H1 (cell line): ENCODE measurements around the gene CCDC185. TPM values are rescaled to one million over a fixed set of nuclear protein-coding genes. Genes with fewer than 3 reads are reported as not detected.
A peak's percentile ranks its signal among the peaks of the same experiment; 100 is the strongest.

Experiments
- CTCF ChIA-PET: fragments of 300-600 bp; sonication (Branson Sonifier 250); formaldehyde crosslinking; loops from one replicate; lab custom pipeline; 2021; ENCODE audit not compliant: partially characterized antibody; lab: Charles Lee
- POLR2A ChIA-PET: fragments of 300-600 bp; sonication (Branson Sonifier 250); formaldehyde crosslinking; loops from one replicate; lab custom pipeline; 2021; ENCODE audit warnings: inconsistent platforms; ENCODE audit not compliant: partially characterized antibody; lab: Charles Lee
- DNase-seq, 2 experiments: peaks; one replicate each; pipeline versions ENCODE4 v3.0.0 to v3.0.0-alpha.2; 2010 to 2022; ENCODE audit warnings: low spot score in 2 of 2, low read depth in 1 of 2, mixed read lengths in 1 of 2
- FAIRE-seq: peaks from 2 replicates; lab custom pipeline; 2011; peaks lifted over from hg19 to GRCh38; lab: Jason Lieb, UNC
- H2AFZ ChIP-seq: 2 replicates; pipeline ENCODE4 v1.8.1; 2012; ENCODE audit warnings: low read length, inconsistent platforms
- H2AK5ac ChIP-seq: 2 replicates; pipeline ENCODE4 v1.6.1; 2013; ENCODE audit warnings: low read depth, low read length
- H2BK120ac ChIP-seq: replicated peaks from 2 replicates; pipeline ENCODE3; 2013; ENCODE audit warnings: low read depth, low read length, inconsistent platforms
- H2BK12ac ChIP-seq: 2 replicates; pipeline ENCODE4 v1.6.1; 2013; ENCODE audit warnings: low read depth, low read length
- H2BK15ac ChIP-seq: 2 replicates; pipeline ENCODE4 v1.6.1; 2013; ENCODE audit warnings: low read length
- H2BK20ac ChIP-seq: 2 replicates; pipeline ENCODE4 v1.6.1; 2013; ENCODE audit warnings: low read length
- H2BK5ac ChIP-seq: 2 replicates; pipeline ENCODE4 v1.6.1; 2013; ENCODE audit warnings: low read depth, low read length
- H3K14ac ChIP-seq: 2 replicates; pipeline ENCODE4 v1.6.1; 2013; ENCODE audit warnings: inconsistent platforms; ENCODE audit not compliant: insufficient read length
- H3K18ac ChIP-seq: 2 replicates; pipeline ENCODE4 v1.6.1; 2013; ENCODE audit warnings: low read length; ENCODE audit errors: extremely low read depth
- H3K23ac ChIP-seq: 2 replicates; pipeline ENCODE4 v1.6.1; 2013; ENCODE audit warnings: inconsistent platforms; ENCODE audit not compliant: insufficient read length
- H3K23me2 ChIP-seq: 2 replicates; pipeline ENCODE4 v1.6.1; 2013; ENCODE audit warnings: low read depth, low read length
- H3K27ac ChIP-seq: 2 replicates; pipeline ENCODE4 v1.6.1; 2011; ENCODE audit warnings: low read depth, low read length, inconsistent platforms
- H3K27me3 ChIP-seq, 4 experiments: replicated peaks in 1 of 4; 1 replicate in 1 of 4; 2 replicates in 3 of 4; pipeline versions ENCODE4 v1.6.1 to v1.8.1; 2011 to 2013; ENCODE audit warnings: low read length in 3 of 4, mild to moderate bottlenecking in 3 of 4, inconsistent platforms in 2 of 4, mixed read lengths in 2 of 4, moderate library complexity in 1 of 4; ENCODE audit not compliant: control insufficient read depth in 3 of 4, insufficient read depth in 3 of 4; ENCODE audit errors: extremely low read depth in 1 of 4
- H3K36me3 ChIP-seq, 4 experiments: 2 replicates each; pipeline versions ENCODE4 v1.6.1 to v1.8.1; 2011 to 2013; ENCODE audit warnings: mild to moderate bottlenecking in 4 of 4, low read length in 3 of 4, moderate library complexity in 2 of 4, control low read depth in 1 of 4, inconsistent platforms in 1 of 4; ENCODE audit not compliant: insufficient read depth in 4 of 4, control insufficient read depth in 2 of 4
- H3K4ac ChIP-seq: replicated peaks from 2 replicates; pipeline ENCODE3; 2013; ENCODE audit warnings: low read length, low read depth, mixed read lengths, inconsistent platforms; ENCODE audit not compliant: insufficient read length
- H3K4me1 ChIP-seq, 4 experiments: replicated peaks in 1 of 4; 1 replicate in 1 of 4; 2 replicates in 3 of 4; pipeline versions ENCODE4 v1.6.1 to v1.8.1; 2011 to 2013; ENCODE audit warnings: low read length in 3 of 4, inconsistent platforms in 2 of 4, mixed read lengths in 1 of 4; ENCODE audit not compliant: insufficient read depth in 4 of 4, control insufficient read depth in 3 of 4
- H3K4me2 ChIP-seq, 2 experiments: 2 replicates each; pipeline versions ENCODE4 v1.6.1 to v1.8.1; 2011 to 2013; ENCODE audit warnings: low read depth in 2 of 2, low read length in 2 of 2, control low read depth in 1 of 2, inconsistent platforms in 1 of 2, mild to moderate bottlenecking in 1 of 2; ENCODE audit not compliant: insufficient read depth in 1 of 2
- H3K4me3 ChIP-seq, 4 experiments: fragments of 200-600, 300-600 bp in 1 of 4; sonication (generic), shearing (Covaris generic), sonication (Bioruptor Twin) in 1 of 4; 2 replicates each; pipeline versions ENCODE4 v1.5.1 to v1.8.1; 2011 to 2016; ENCODE audit warnings: low read length in 4 of 4, low read depth in 3 of 4, control low read depth in 2 of 4, inconsistent platforms in 2 of 4, mild to moderate bottlenecking in 2 of 4, mixed read lengths in 1 of 4, moderate library complexity in 1 of 4; ENCODE audit not compliant: insufficient read depth in 2 of 4; ENCODE audit errors: extremely low read depth in 1 of 4
- H3K56ac ChIP-seq: replicated peaks from 2 replicates; pipeline ENCODE3; 2013; ENCODE audit warnings: low read depth, mild to moderate bottlenecking, mixed read lengths, low read length, inconsistent platforms; ENCODE audit not compliant: insufficient read length
- H3K79me1 ChIP-seq: 2 replicates; pipeline ENCODE4 v1.6.1; 2013; ENCODE audit warnings: low read depth, low read length, control low read depth
- H3K79me2 ChIP-seq, 2 experiments: 2 replicates each; pipeline versions ENCODE4 v1.6.1 to v1.8.1; 2012 to 2013; ENCODE audit warnings: low read length in 2 of 2, mild to moderate bottlenecking in 2 of 2, inconsistent platforms in 1 of 2; ENCODE audit not compliant: insufficient read depth in 2 of 2, control insufficient read depth in 1 of 2
- H3K9ac ChIP-seq, 4 experiments: replicated peaks in 1 of 4; 1 replicate in 1 of 4; 2 replicates in 3 of 4; pipeline versions ENCODE4 v1.6.1 to v1.8.1; 2011 to 2013; ENCODE audit warnings: low read depth in 3 of 4, low read length in 3 of 4, control low read depth in 2 of 4, mild to moderate bottlenecking in 2 of 4, moderate library complexity in 2 of 4, inconsistent platforms in 1 of 4; ENCODE audit errors: extremely low read depth in 1 of 4
- H3K9me3 ChIP-seq, 2 experiments: 2 replicates each; pipeline versions ENCODE4 v1.6.1 to v1.8.1; 2012 to 2013; ENCODE audit warnings: mild to moderate bottlenecking in 2 of 2, moderate library complexity in 2 of 2, control low read depth in 1 of 2, inconsistent platforms in 1 of 2, low read depth in 1 of 2, low read length in 1 of 2, mixed read lengths in 1 of 2; ENCODE audit not compliant: insufficient read depth in 2 of 2
- H4K20me1 ChIP-seq, 2 experiments: replicated peaks in 1 of 2; 2 replicates each; pipeline versions ENCODE3 to v1.8.1; 2011 to 2013; ENCODE audit warnings: inconsistent platforms in 2 of 2, low read length in 2 of 2, mild to moderate bottlenecking in 1 of 2; ENCODE audit not compliant: insufficient read depth in 2 of 2, control insufficient read depth in 1 of 2
- H4K5ac ChIP-seq: 2 replicates; pipeline ENCODE4 v1.6.1; 2013; ENCODE audit warnings: low read length, low read depth, mixed read lengths, inconsistent platforms; ENCODE audit not compliant: insufficient read length
- H4K8ac ChIP-seq: 2 replicates; pipeline ENCODE4 v1.8.0; 2013; ENCODE audit warnings: mild to moderate bottlenecking, moderate library complexity, low read length, inconsistent platforms; ENCODE audit not compliant: insufficient read depth; ENCODE audit errors: extremely low read depth
- H4K91ac ChIP-seq: replicated peaks from 2 replicates; pipeline ENCODE3; 2013; ENCODE audit warnings: low read length, mixed read lengths, inconsistent platforms; ENCODE audit not compliant: insufficient read length
- CTCF ChIP-seq, 3 experiments: IDR thresholded peaks; 1 replicate in 2 of 3; 2 replicates in 1 of 3; pipeline versions ENCODE4 v1.5.1 to v1.6.1; 2011; ENCODE audit warnings: low read length in 3 of 3, mild to moderate bottlenecking in 3 of 3, inconsistent platforms in 2 of 3, low read depth in 1 of 3, moderate library complexity in 1 of 3; ENCODE audit not compliant: insufficient read depth in 1 of 3; ENCODE audit errors: control extremely low read depth in 1 of 3
- EGR1 ChIP-seq: IDR thresholded peaks from 2 replicates; pipeline ENCODE4 v1.6.1; 2011; ENCODE audit warnings: low read depth, low read length, borderline replicate concordance
- GTF2F1 ChIP-seq: IDR thresholded peaks from 2 replicates; pipeline ENCODE4 v1.6.1; 2012; ENCODE audit warnings: low read depth, low read length, improper control_type of control experiment, borderline replicate concordance
- SIX5 ChIP-seq: IDR thresholded peaks from 2 replicates; pipeline ENCODE4 v1.6.1; 2011; ENCODE audit warnings: mild to moderate bottlenecking, low read depth, low read length
- USF2 ChIP-seq: IDR thresholded peaks from 2 replicates; pipeline ENCODE4 v1.6.1; 2011; ENCODE audit warnings: low read length, improper control_type of control experiment
- WGBS, 2 experiments: shearing (Covaris generic) in 1 of 2; methylation state at CpG; one replicate each; pipeline versions ENCODE4 v1.1.6 to v1.1.7; 2013 to 2015; ENCODE audit warnings: low lambda C conversion rate in 2 of 2, mixed read lengths in 2 of 2, inconsistent platforms in 1 of 2, low coverage in 1 of 2, missing lambda C conversion rate in 1 of 2; ENCODE audit not compliant: insufficient replicate concordance in 2 of 2, insufficient coverage in 1 of 2, insufficient read length in 1 of 2; ENCODE audit errors: extremely low coverage in 1 of 2, missing lambda C conversion rate in 1 of 2; 5-methylcytosine and 5-hydroxymethylcytosine counted together
- polyA plus RNA-seq, 7 experiments: library from polyadenylated mRNA; depleted of rRNA in 3 of 7; stranded (reverse) in 5 of 7; unstranded in 2 of 7; fragments of >200 nt in 5 of 7; fragments of 200-250 nt in 2 of 7; gene quantifications; 1 replicate in 5 of 7; 2 replicates in 1 of 7; 4 replicates in 1 of 7; pipeline versions ENCODE4 v1.2.1 to v1.2.3, GENCODE V29; 2011 to 2013; ENCODE audit warnings: missing spikeins in 2 of 7, mixed read lengths in 2 of 7
- total RNA-seq: library from RNA; stranded (reverse); fragmentation: NEBNext Ultra II Directional; extraction: Animal tissue kit (Norgen Biotek cat#: 25700); gene quantifications from 2 replicates; pipeline ENCODE4 v1.2.1, GENCODE V29; 2021

CCDC185 gene
- total and polyA plus RNA-seq, 2 of the 8 experiments (the other 6 are each of a cell fraction or from before 2014, with no cell fraction given), result not detected

- peak; percentile 51 for TF ChIP-seq SIX5
- peak in 1 of 3 experiments; percentile 30; a peak in 1 of 4 replicates for TF ChIP-seq CTCF (IDR thresholded peaks at IDR 0.05; ENCODE audit: control extremely low read depth in 1 of 3, insufficient read depth in 1 of 3, low read depth in 1 of 3, low read length in 3 of 3)
- TF ChIP-seq GTF2F1, result no peak
- TF ChIP-seq USF2, result peak; percentile 72
- TF ChIP-seq EGR1, result no peak
- no peak for FAIRE-seq
- CTCF ChIA-PET, result interaction anchor here (1.2 to 1.8 kb wide), 4 partner anchors 9 to 250 kb away, joined by 3 to 4 read pairs (median 3); no protein-coding TSS in a partner anchor
Measured at GRCh38 chr1:223374064-223374610, 19.1 kb upstream of the CCDC185 start.

More at GRCh38 chr1:223374064-223374610, 19.1 kb upstream of the CCDC185 start:
- H3K9me3 ChIP-seq, result peaks cover 4 to 13% of the 10 kb centered on the region in 2 experiments; a peak in 3 of 4 replicates
- no peak overlapping the region for H3K56ac ChIP-seq
- H3K27me3 ChIP-seq, result no peaks in the 10 kb centered on the region
- H3K9ac ChIP-seq, result no peak overlapping the region
- no peak overlapping the region for H3K4ac ChIP-seq
- H3K79me2 ChIP-seq, result no peaks in the 10 kb centered on the region
- H3K79me1 ChIP-seq, result no peaks in the 10 kb centered on the region
- H2AK5ac ChIP-seq, result no peak overlapping the region
- no peak overlapping the region for H3K4me3 ChIP-seq
- no peak overlapping the region for H2BK12ac ChIP-seq
- no peaks in the 10 kb centered on the region for H4K20me1 ChIP-seq
- H3K4me1 ChIP-seq, result no peaks in the 10 kb centered on the region
- H2BK120ac ChIP-seq, result no peak overlapping the region
- no peaks in the 10 kb centered on the region for H3K36me3 ChIP-seq
- H3K14ac ChIP-seq, result no peak overlapping the region
- H2BK5ac ChIP-seq, result no peak overlapping the region
- no peak overlapping the region for H3K23ac ChIP-seq
- H2BK20ac ChIP-seq, result no peak overlapping the region
- WGBS, 2 experiments, result 66% methylated on average over 4 of the region's 4 CpGs; no CpG with 5 or more reads in 1 of the 2 experiments
- no peak overlapping the region for H4K5ac ChIP-seq
- no peak overlapping the region for H3K18ac ChIP-seq
- POLR2A ChIA-PET, result interaction anchor here (1.1 kb wide), 2 partner anchors 9 to 11 kb away, joined by 3 to 6 read pairs; partner anchors contain the start of gene SUSD4
- H3K4me2 ChIP-seq, result no peak overlapping the region
- H4K91ac ChIP-seq, result no peak overlapping the region
- no peak overlapping the region for H2BK15ac ChIP-seq
- DNase-seq, result no peak
- H2AFZ ChIP-seq, result no peak overlapping the region
- H3K23me2 ChIP-seq, result no peaks in the 10 kb centered on the region
- no peak overlapping the region for H4K8ac ChIP-seq
- H3K27ac ChIP-seq, result no peak overlapping the region
